Neural progenitor cell (in vitro differentiated cells): Measurements from ENCODE around the gene C9orf50. TPM values are rescaled to one million over a fixed set of nuclear protein-coding genes. Genes with fewer than 3 reads are reported as not detected.

Source experiments
- DNase-seq: peaks from one replicate; pipeline ENCODE4 v3.0.0-alpha.2; 2016; ENCODE audit warnings: low spot score
- H2AFZ ChIP-seq: fragments of 200-600 bp; sonication (generic); replicated peaks from 2 replicates; pipeline ENCODE4 v1.6.1; 2016; ENCODE audit warnings: antibody characterized with exemption
- H3F3A ChIP-seq: fragments of 200-600 bp; sonication (generic); 2 replicates; pipeline ENCODE4 v1.6.1; 2016; ENCODE audit warnings: antibody characterized with exemption, low read depth
- H3K27ac ChIP-seq: fragments of 200-600 bp; sonication (generic); 2 replicates; pipeline ENCODE4 v1.5.1; 2016; ENCODE audit warnings: mild to moderate bottlenecking
- H3K27me3 ChIP-seq: fragments of 200-600 bp; sonication (generic); 2 replicates; pipeline ENCODE4 v1.6.1; 2016; ENCODE audit warnings: mild to moderate bottlenecking, moderate library complexity
- H3K36me3 ChIP-seq: fragments of 200-600 bp; sonication (generic); 2 replicates; pipeline ENCODE4 v1.5.1; 2016
- H3K4me1 ChIP-seq: fragments of 200-600 bp; sonication (generic); 2 replicates; pipeline ENCODE4 v1.6.1; 2016; ENCODE audit warnings: mixed run types
- H3K4me2 ChIP-seq: fragments of 200-600 bp; sonication (generic); 2 replicates; pipeline ENCODE4 v1.6.1; 2016
- H3K4me3 ChIP-seq: fragments of 200-600 bp; sonication (generic); 2 replicates; pipeline ENCODE4 v1.5.1; 2016
- H3K79me2 ChIP-seq: fragments of 200-600 bp; sonication (generic); 2 replicates; pipeline ENCODE4 v1.6.1; 2016; ENCODE audit warnings: low read depth
- H3K9ac ChIP-seq: fragments of 200-600 bp; sonication (generic); 2 replicates; pipeline ENCODE4 v1.6.1; 2016
- H3K9me3 ChIP-seq: fragments of 200-600 bp; sonication (generic); 2 replicates; pipeline ENCODE4 v1.5.1; 2016; ENCODE audit warnings: low read depth
- H4K20me1 ChIP-seq: fragments of 200-600 bp; sonication (generic); 2 replicates; pipeline ENCODE4 v1.6.1; 2016; ENCODE audit warnings: low read depth
- H3K27ac Mint-ChIP-seq: 3 replicates; pipeline ENCODE4 v1.8.0; 2021; ENCODE audit warnings: mixed read lengths
- H3K27me3 Mint-ChIP-seq: 2 replicates; pipeline ENCODE4 v1.8.0; 2022; ENCODE audit warnings: low read depth, mild to moderate bottlenecking, inconsistent platforms, moderate library complexity, mixed read lengths; ENCODE audit not compliant: insufficient read depth
- H3K36me3 Mint-ChIP-seq: 3 replicates; pipeline ENCODE4 v1.8.0; 2021; ENCODE audit warnings: mixed read lengths
- H3K4me1 Mint-ChIP-seq: 3 replicates; pipeline ENCODE4 v1.8.0; 2021; ENCODE audit warnings: mixed read lengths
- H3K4me3 Mint-ChIP-seq: 3 replicates; pipeline ENCODE4 v1.8.0; 2021; ENCODE audit warnings: mild to moderate bottlenecking, moderate library complexity, mixed read lengths
- H3K9me3 Mint-ChIP-seq: 3 replicates; pipeline ENCODE4 v1.8.0; 2020; ENCODE audit warnings: mixed read lengths
- CTCF ChIP-seq: fragments of 200-600 bp; sonication (generic); IDR thresholded peaks from 2 replicates; pipeline ENCODE4 v1.5.1; 2017; ENCODE audit warnings: antibody characterized with exemption, mild to moderate bottlenecking
- EZH2 ChIP-seq: fragments of 200-600 bp; sonication (generic); IDR thresholded peaks from 2 replicates; pipeline ENCODE4 v1.6.1; 2017; ENCODE audit warnings: antibody characterized with exemption, mild to moderate bottlenecking, moderate library complexity
- EZH2phosphoT487 ChIP-seq: fragments of 200-600 bp; sonication (generic); IDR thresholded peaks from 2 replicates; pipeline ENCODE4 v1.6.1; 2017; ENCODE audit warnings: antibody characterized with exemption
- total RNA-seq: library from RNA; depleted of rRNA; stranded (reverse); fragments of >200 nt; gene quantifications from 2 replicates; pipeline ENCODE4 v1.2.3, GENCODE V29; 2015; ENCODE audit warnings: low replicate concordance

C9orf50 gene
- total RNA-seq, 1 donor from 2014 or later: not detected

- Mint-ChIP-seq H3K9me3 (no peaks in the 10 kb centered on the region), H3K27me3 (peaks cover 6% of the 10 kb centered on the region)
These were observed 21.1 kb upstream of the C9orf50 start, which contains the start of gene ASB6 for GRCh38 chr9:129641750-129642585. Gene ASB6 (minus strand): TSS chr9:129642151. CDS start chr9:129641999, 152 bp downstream.

GRCh38 chr9:129640871-129641749 is 20.2 kb upstream of the C9orf50 start:
- peaks cover 15% of the 10 kb centered on the region for H3K4me1 Mint-ChIP-seq
- peaks cover 9% of the 10 kb centered on the region for H3K4me1 ChIP-seq
- peak overlapping the region; percentile 98 for H3K9ac ChIP-seq
- H3K4me3 Mint-ChIP-seq: peak overlapping the region; percentile 85
- H3K36me3 ChIP-seq: no peaks in the 10 kb centered on the region
- H3K4me2 ChIP-seq: peak overlapping the region; percentile 95
- H4K20me1 ChIP-seq: peaks cover 18% of the 10 kb centered on the region
- H3K27me3 Mint-ChIP-seq: peaks cover 6% of the 10 kb centered on the region
- H3K36me3 Mint-ChIP-seq: peaks cover 7% of the 10 kb centered on the region
- no peak overlapping the region for H3K27ac ChIP-seq
- H3K9me3 ChIP-seq: no peaks in the 10 kb centered on the region
- H3F3A ChIP-seq: peaks cover 23% of the 10 kb centered on the region
- no peak for TF ChIP-seq EZH2
- TF ChIP-seq EZH2phosphoT487: no peak
- TF ChIP-seq CTCF: no peak
- peak overlapping the region; percentile 96 for H3K4me3 ChIP-seq
- no peak for DNase-seq
- H3K79me2 ChIP-seq: peaks cover 22% of the 10 kb centered on the region
- H3K9me3 Mint-ChIP-seq: no peaks in the 10 kb centered on the region
- H2AFZ ChIP-seq: no peak overlapping the region
- H3K27me3 ChIP-seq: no peaks in the 10 kb centered on the region
- peak overlapping the region; percentile 85 for H3K27ac Mint-ChIP-seq

More at GRCh38 chr9:129641750-129642585, 21.1 kb upstream of the C9orf50 start, which contains the start of gene ASB6:
- Histone ChIP-seq H3K36me3 (no peaks in the 10 kb centered on the region), H4K20me1 (peaks cover 18% of the 10 kb centered on the region), H2AFZ (peak within 1 kb of the TSS; percentile 94), H3K4me2 (peak within 1 kb of the TSS; percentile 95), H3K4me3 (peak within 1 kb of the TSS; percentile 96), H3K4me1 (peaks cover 9% of the 10 kb centered on the region), H3K79me2 (peaks cover 22% of the 10 kb centered on the region), H3K27me3 (no peaks in the 10 kb centered on the region), H3K27ac (no peak within 1 kb of the TSS), H3K9ac (peak within 1 kb of the TSS; percentile 98), H3F3A (peaks cover 23% of the 10 kb centered on the region), H3K9me3 (no peaks in the 10 kb centered on the region)
- H3K27ac Mint-ChIP-seq: peak within 1 kb of the TSS; percentile 94
- H3K4me3 Mint-ChIP-seq: peak within 1 kb of the TSS; percentile 85
- H3K36me3 Mint-ChIP-seq: peaks cover 7% of the 10 kb centered on the region
- TF ChIP-seq EZH2 (peak; percentile 20), CTCF (peak; percentile 96), EZH2phosphoT487 (no peak)
- peaks cover 15% of the 10 kb centered on the region for H3K4me1 Mint-ChIP-seq
- DNase-seq: peak; percentile 99

GRCh38 chr9:129640086-129640870 is 19.4 kb upstream of the C9orf50 start:
- peaks cover 8% of the 10 kb centered on the region for H3K36me3 Mint-ChIP-seq
- H4K20me1 ChIP-seq: peaks cover 23% of the 10 kb centered on the region
- peaks cover 22% of the 10 kb centered on the region for H3K79me2 ChIP-seq
- no peaks in the 10 kb centered on the region for H3K27me3 ChIP-seq
- H3K4me1 Mint-ChIP-seq: peaks cover 15% of the 10 kb centered on the region
- H3K9me3 ChIP-seq: no peaks in the 10 kb centered on the region
- H3K9me3 Mint-ChIP-seq: no peaks in the 10 kb centered on the region
- TF ChIP-seq EZH2 (no peak), EZH2phosphoT487 (no peak), CTCF (no peak)
- H3K27me3 Mint-ChIP-seq: peaks cover 6% of the 10 kb centered on the region
- H3K27ac Mint-ChIP-seq: no peak overlapping the region
- H3K9ac ChIP-seq: no peak overlapping the region
- peaks cover 23% of the 10 kb centered on the region for H3F3A ChIP-seq
- no peak for DNase-seq
- H3K36me3 ChIP-seq: no peaks in the 10 kb centered on the region
- peak overlapping the region; percentile 95 for H3K4me2 ChIP-seq
- H3K4me3 ChIP-seq: peak overlapping the region; percentile 96
- no peak overlapping the region for H2AFZ ChIP-seq
- peak overlapping the region; percentile 85 for H3K4me3 Mint-ChIP-seq
- peaks cover 9% of the 10 kb centered on the region for H3K4me1 ChIP-seq
- no peak overlapping the region for H3K27ac ChIP-seq
